Chondrocyte (in vitro differentiated cells): ENCODE results near the gene LIMA1. TPM values are rescaled to one million over a fixed set of nuclear protein-coding genes. Genes with fewer than 3 reads are reported as not detected.

ENCODE experiments used
- DNase-seq: peaks from one replicate; pipeline ENCODE4 v3.0.0; 2021; ENCODE audit warnings: mixed read lengths, low spot score
- H3K27ac Mint-ChIP-seq: one replicate; pipeline ENCODE4 v1.8.0; 2021; ENCODE audit warnings: mild to moderate bottlenecking, moderate library complexity, mixed read lengths; ENCODE audit not compliant: unreplicated experiment
- H3K27me3 Mint-ChIP-seq: 2 replicates; pipeline ENCODE4 v1.8.0; 2021; ENCODE audit warnings: low read depth, mixed read lengths
- H3K36me3 Mint-ChIP-seq: 2 replicates; pipeline ENCODE4 v1.8.0; 2021; ENCODE audit warnings: low read depth, mixed read lengths
- H3K4me1 Mint-ChIP-seq: 2 replicates; pipeline ENCODE4 v1.8.0; 2021; ENCODE audit warnings: low read depth, mild to moderate bottlenecking, mixed read lengths
- H3K4me3 Mint-ChIP-seq: one replicate; pipeline ENCODE4 v1.8.0; 2021; ENCODE audit warnings: mild to moderate bottlenecking, moderate library complexity, mixed read lengths; ENCODE audit not compliant: unreplicated experiment
- H3K9me3 Mint-ChIP-seq: 2 replicates; pipeline ENCODE4 v1.8.0; 2021; ENCODE audit warnings: low read depth, mixed read lengths
- total RNA-seq: library from RNA; stranded (reverse); gene quantifications from 3 replicates; pipeline ENCODE4 v1.2.1, GENCODE V29; 2021
- TF ChIP-seq, protein P1 (sequence below): fragments of 200-600 bp; sonication (generic); IDR thresholded peaks from 2 replicates; pipeline ENCODE4 v1.5.0; 2021; ENCODE audit warnings: antibody characterized with exemption, mild to moderate bottlenecking, moderate library complexity

Gene LIMA1
- total RNA-seq, 1 donor from 2014 or later = 120 TPM

DNA sequence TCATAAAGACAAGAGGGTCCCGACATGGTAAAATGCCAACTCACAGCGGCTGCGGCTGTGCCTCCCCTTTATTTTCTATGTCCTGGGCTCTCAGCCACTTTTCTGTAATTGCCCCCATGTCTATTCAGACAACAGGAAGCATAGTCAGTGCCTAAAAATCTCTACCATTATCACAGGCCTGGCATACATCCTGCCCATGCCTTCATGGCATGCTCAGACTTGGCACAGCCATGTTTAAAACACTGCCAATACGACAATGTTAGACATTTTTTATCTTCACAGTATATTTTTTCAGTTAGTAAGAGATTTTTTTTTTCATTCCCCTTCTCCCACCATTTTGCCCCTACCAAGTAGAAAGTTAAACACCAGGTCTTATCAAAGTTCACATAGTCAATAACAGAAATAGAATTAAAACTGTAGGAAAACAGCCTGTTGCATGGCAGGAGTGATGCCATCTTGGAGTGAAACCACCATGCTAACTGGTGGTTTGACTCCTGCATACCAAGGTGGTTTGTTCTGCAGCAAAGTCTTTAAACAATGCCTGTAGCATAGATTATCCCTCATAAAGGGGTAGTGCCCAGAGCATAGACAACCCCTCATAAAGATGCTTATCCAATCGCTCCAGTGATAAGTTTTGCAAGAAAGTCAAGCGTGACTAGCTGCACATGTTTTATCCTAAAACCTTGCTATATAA, 97.2 kb downstream of the LIMA1 start:
- Mint-ChIP-seq H3K36me3 (peaks cover 15% of the 10 kb centered on the region), H3K27me3 (no peaks in the 10 kb centered on the region), H3K4me1 (peaks cover 57% of the 10 kb centered on the region), H3K4me3 (no peak overlapping the region), H3K9me3 (no peaks in the 10 kb centered on the region), H3K27ac (peak overlapping the region; percentile 97)
- no peak for DNase-seq
- TF ChIP-seq, protein P1, sequence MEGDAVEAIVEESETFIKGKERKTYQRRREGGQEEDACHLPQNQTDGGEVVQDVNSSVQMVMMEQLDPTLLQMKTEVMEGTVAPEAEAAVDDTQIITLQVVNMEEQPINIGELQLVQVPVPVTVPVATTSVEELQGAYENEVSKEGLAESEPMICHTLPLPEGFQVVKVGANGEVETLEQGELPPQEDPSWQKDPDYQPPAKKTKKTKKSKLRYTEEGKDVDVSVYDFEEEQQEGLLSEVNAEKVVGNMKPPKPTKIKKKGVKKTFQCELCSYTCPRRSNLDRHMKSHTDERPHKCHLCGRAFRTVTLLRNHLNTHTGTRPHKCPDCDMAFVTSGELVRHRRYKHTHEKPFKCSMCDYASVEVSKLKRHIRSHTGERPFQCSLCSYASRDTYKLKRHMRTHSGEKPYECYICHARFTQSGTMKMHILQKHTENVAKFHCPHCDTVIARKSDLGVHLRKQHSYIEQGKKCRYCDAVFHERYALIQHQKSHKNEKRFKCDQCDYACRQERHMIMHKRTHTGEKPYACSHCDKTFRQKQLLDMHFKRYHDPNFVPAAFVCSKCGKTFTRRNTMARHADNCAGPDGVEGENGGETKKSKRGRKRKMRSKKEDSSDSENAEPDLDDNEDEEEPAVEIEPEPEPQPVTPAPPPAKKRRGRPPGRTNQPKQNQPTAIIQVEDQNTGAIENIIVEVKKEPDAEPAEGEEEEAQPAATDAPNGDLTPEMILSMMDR = no peak

DNA sequence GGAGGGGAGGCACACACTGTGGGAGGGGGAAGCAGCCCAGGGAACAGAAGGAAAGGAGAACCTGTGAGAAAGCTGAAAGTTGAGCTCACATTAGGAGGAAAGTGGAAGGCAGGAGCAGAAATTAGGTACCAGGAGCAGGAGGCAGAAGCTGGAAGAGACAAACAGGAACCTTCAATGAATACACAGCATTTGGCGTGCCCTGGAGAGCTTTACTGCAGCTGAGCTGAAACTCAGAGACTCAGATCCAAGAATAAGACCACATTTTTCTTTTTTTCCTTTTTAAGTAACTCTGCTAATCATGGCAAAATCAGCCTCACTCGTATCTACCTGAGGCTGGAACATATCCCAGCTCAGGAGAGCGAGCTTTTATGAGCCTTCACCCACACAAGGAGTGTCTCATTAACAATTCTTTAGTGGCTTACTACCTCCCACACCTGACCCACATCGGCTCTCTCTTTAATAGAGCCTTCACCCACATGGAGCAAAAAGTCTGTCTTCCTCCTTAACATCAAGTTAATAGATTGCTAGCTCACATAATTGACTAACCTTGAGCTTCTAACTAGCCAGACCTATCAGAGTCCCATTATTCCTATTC, 97.9 kb downstream of the LIMA1 start:
- Mint-ChIP-seq H3K4me3 (no peak overlapping the region), H3K4me1 (peaks cover 57% of the 10 kb centered on the region), H3K36me3 (peaks cover 18% of the 10 kb centered on the region), H3K9me3 (no peaks in the 10 kb centered on the region), H3K27me3 (no peaks in the 10 kb centered on the region), H3K27ac (peak overlapping the region; percentile 97)
- TF ChIP-seq, protein P1 = no peak
- no peak for DNase-seq

DNA sequence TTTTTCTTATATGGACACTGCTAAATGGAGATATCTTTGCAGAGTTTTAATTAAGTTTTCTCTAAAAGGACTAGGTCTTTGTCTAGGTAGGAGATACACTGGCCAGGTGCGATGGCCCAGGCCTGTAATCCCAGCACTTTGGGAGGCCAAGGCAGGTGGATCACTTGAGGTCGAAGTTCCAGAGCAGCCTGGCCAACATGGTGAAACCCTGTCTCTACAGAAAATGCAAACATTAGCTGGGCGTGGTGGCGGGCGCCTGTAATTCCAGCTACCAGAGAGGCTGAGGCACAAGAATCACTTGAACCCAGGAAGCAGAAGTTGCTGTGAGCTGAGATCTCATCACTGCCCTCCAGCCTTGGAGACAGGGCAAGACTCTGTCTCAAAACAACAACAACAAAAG, 99.1 kb downstream of the LIMA1 start:
- no peak overlapping the region for H3K4me3 Mint-ChIP-seq
- no peaks in the 10 kb centered on the region for H3K27me3 Mint-ChIP-seq
- DNase-seq = no peak
- H3K4me1 Mint-ChIP-seq = peaks cover 55% of the 10 kb centered on the region
- H3K36me3 Mint-ChIP-seq = peaks cover 17% of the 10 kb centered on the region
- no peaks in the 10 kb centered on the region for H3K9me3 Mint-ChIP-seq
- TF ChIP-seq, protein P1 = no peak
- peak overlapping the region; percentile 51 for H3K27ac Mint-ChIP-seq

DNA sequence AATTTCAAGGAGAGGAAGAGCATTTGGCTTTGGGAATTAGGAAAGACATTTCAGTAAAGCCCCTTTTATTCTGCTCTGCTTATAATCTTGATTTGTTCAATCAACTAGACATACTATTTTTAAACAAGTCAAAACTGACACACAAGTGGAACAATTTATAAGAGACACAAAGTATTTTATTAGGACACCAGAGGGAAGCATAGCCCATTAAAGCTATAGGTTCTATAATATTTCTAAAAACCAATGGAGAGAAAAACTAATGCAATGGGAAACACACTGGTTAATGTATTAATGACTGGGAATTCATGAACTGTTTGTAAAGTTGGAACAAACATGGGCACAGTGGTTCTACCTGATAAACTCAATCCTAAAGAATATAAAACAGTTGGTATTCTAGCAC, 100.9 kb downstream of the LIMA1 start:
- Mint-ChIP-seq H3K9me3 (no peaks in the 10 kb centered on the region), H3K36me3 (peaks cover 16% of the 10 kb centered on the region), H3K4me1 (peaks cover 37% of the 10 kb centered on the region), H3K27me3 (no peaks in the 10 kb centered on the region), H3K4me3 (no peak overlapping the region), H3K27ac (peak overlapping the region; percentile 22)
- TF ChIP-seq, protein P1 = peak; percentile 66
- DNase-seq = no peak

DNA sequence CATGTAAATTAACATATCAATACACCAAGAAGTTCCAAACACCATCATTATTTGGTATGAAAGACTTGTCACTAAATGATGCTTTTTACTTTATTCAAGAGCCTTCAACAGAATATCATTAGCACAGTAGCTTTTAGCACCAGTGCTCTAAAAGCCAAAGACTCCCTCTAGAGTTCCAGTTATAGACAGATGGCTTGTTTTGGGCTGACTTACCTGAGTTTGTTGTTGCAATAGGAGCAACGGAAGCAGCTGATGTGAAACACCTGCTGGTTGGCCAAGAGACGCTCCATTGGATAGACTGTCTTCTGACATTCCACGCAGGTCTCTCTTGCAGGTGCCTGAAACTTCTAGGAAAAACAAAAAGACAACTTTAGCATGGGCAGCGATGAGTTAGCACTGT, 101.6 kb downstream of the LIMA1 start:
- H3K27me3 Mint-ChIP-seq = no peaks in the 10 kb centered on the region
- no peak overlapping the region for H3K27ac Mint-ChIP-seq

More for the DNA sequence above, 101.6 kb downstream of the LIMA1 start:
- H3K4me1 Mint-ChIP-seq = peaks cover 29% of the 10 kb centered on the region
- DNase-seq = no peak
- no peak overlapping the region for H3K4me3 Mint-ChIP-seq
- TF ChIP-seq, protein P1 = no peak
- peaks cover 22% of the 10 kb centered on the region for H3K36me3 Mint-ChIP-seq
- H3K9me3 Mint-ChIP-seq = no peaks in the 10 kb centered on the region
